Measurements from ENCODE around the gene MARK1. TPM values are rescaled to one million over a fixed set of nuclear protein-coding genes. Genes with fewer than 3 reads are reported as not detected.

The MARK1 gene
- total RNA-seq, 1 experiment from 2014 or later = not detected

DNA sequence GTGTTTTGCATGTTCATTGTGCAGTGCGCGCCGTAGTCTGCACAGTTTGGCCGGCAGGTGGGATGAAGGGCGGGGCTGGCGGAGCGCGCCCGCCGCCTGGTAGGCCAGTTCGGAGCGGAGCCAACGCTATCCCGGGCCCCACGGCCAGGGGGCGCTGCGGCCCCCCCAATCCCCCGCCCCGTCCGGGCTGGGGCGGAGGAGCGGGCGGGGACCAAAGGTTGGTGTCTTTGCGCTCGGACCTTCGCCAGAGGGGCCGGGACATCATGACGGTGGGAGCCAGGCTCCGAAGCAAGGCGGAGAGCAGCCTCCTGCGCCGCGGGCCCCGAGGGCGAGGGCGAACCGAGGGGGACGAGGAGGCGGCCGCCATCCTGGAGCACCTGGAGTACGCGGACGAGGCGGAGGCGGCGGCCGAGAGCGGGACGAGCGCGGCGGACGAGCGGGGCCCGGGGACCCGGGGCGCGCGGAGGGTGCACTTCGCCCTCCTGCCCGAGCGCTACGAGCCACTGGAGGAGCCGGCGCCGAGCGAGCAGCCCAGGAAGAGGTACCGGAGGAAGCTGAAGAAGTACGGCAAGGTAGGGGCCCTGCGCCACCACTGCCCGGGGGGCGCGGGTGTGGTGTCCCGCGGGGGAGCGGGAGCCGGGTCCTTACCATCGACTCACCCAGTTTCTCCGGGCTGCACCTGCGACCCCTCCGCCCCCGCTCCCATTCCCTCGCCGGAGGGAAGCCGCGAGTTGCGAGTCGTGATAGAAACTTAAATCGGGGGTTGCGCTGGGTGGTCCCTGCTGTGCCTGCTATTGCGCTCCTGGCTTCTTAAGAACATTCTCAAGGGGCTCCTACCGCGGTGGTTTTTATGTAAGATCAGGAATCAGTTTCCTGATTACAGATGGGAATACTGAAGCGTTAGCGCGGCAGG, 162.5 kb downstream of the MARK1 start, which contains the start of gene C1orf115:
C1orf115 (plus strand) TSS at position 224 of the 913 bp plus-strand sequence; CDS start at position 264, 40 bp downstream.
- no TSS peak for BruUV-seq (replicated peaks)

DNA sequence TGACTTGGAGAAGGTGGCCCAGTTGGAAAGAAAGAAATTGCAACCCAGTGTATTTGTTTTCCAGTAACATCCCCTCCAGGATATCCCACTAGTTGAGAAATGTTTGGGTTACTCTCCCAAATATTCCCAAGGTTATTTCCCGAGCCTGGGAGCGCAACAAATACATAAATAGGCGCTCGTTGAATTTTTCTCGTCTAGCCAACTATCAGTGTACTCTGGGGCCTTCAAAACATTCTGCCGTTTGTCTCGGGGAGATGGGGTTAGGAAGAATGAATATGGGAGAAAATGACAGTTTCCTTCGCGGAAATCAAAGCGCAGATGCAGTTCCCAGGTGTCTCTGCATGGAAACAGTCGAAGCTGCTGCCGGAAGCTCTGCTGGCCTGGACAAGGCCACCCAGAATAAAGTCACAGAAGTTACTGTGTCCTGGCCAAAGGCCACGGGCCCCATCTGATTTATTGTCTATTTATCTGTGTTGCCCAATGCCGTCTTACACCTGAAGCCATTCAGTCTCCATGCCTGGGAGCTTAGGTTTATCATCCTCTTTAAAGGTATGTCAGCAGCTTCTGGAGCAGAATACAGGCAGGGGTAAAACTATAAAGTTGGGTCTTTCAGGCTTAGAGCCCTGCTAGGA, 163.2 kb downstream of the MARK1 start:
- Histone ChIP-seq H3K4me3 (ENCODE audit: low read depth in 2 of 2, low read length in 2 of 2) (peak overlapping the region; percentile 50 to 55), H3K4me1 (ENCODE audit: control insufficient read depth, insufficient read depth, low read length) (no peaks in the 10 kb centered on the region; the same call in 1 of the 2 replicates), H3K27ac (ENCODE audit: low read length) (no peak overlapping the region), H3K36me3 (ENCODE audit: control insufficient read depth, insufficient read depth, low read length) (no peaks in the 10 kb centered on the region; the same call in 1 of the 2 replicates), H3K27me3 (ENCODE audit: control insufficient read depth, insufficient read depth, low read length) (no peaks in the 10 kb centered on the region; the same call in 1 of the 2 replicates), H3K9me3 (ENCODE audit: control insufficient read depth, insufficient read depth, low read depth, low read length) (no peaks in the 10 kb centered on the region)
- intact Hi-C loops (cut with micrococcal nuclease; ENCODE audit: unreplicated experiment) (loop anchor here (5.0 kb wide), 1 partner anchor 41 kb away; no protein-coding TSS in a partner anchor), in situ Hi-C loops (cut with HindIII; ENCODE audit: low pct_unique_long_range_greater_than_20kb, low sequenced_read_pairs) (no loop called here)
- ATAC-seq (no peak), DNase-seq (ENCODE audit: low read depth, low spot score) (no peak)
- TF ChIP-seq TCF7L2 (IDR thresholded peaks at IDR 0.05; ENCODE audit: low read depth, low read length) = no peak
- CTCF ChIA-PET = interaction anchor here (1.4 kb wide), 1 partner anchor 42 kb away, joined by 4 read pairs; no protein-coding TSS in a partner anchor
- POLR2A ChIA-PET = no interaction called here
- BruUV-seq (replicated peaks) = no TSS peak

More for the DNA sequence above, 162.5 kb downstream of the MARK1 start, which contains the start of gene C1orf115:
- H3K4me1 ChIP-seq (ENCODE audit: control insufficient read depth, insufficient read depth, low read length) = no peaks in the 10 kb centered on the region; the same call in 1 of the 2 replicates
- CTCF ChIA-PET = interaction anchor here (1.4 kb wide), 1 partner anchor 43 kb away, joined by 4 read pairs; no protein-coding TSS in a partner anchor
- DNase-seq (ENCODE audit: low read depth, low spot score) (peak; percentile 17), ATAC-seq (peak; percentile 97)
- H3K27ac ChIP-seq (ENCODE audit: low read length) = no peak within 1 kb of the TSS
- no peaks in the 10 kb centered on the region; the same call in 1 of the 2 replicates for H3K27me3 ChIP-seq (ENCODE audit: control insufficient read depth, insufficient read depth, low read length)
- intact Hi-C loops (cut with micrococcal nuclease; ENCODE audit: unreplicated experiment) (loop anchor here (5.0 kb wide), 1 partner anchor 42 kb away; no protein-coding TSS in a partner anchor), in situ Hi-C loops (cut with HindIII; ENCODE audit: low pct_unique_long_range_greater_than_20kb, low sequenced_read_pairs) (no loop called here)
- no peak for TF ChIP-seq SIN3A (IDR thresholded peaks at IDR 0.05; ENCODE audit: borderline replicate concordance, insufficient read depth, low read depth, low read length)
- TF ChIP-seq, protein P1, sequence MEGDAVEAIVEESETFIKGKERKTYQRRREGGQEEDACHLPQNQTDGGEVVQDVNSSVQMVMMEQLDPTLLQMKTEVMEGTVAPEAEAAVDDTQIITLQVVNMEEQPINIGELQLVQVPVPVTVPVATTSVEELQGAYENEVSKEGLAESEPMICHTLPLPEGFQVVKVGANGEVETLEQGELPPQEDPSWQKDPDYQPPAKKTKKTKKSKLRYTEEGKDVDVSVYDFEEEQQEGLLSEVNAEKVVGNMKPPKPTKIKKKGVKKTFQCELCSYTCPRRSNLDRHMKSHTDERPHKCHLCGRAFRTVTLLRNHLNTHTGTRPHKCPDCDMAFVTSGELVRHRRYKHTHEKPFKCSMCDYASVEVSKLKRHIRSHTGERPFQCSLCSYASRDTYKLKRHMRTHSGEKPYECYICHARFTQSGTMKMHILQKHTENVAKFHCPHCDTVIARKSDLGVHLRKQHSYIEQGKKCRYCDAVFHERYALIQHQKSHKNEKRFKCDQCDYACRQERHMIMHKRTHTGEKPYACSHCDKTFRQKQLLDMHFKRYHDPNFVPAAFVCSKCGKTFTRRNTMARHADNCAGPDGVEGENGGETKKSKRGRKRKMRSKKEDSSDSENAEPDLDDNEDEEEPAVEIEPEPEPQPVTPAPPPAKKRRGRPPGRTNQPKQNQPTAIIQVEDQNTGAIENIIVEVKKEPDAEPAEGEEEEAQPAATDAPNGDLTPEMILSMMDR (IDR thresholded peaks at IDR 0.05) = peak; percentile 99
- TF ChIP-seq TCF7L2 (IDR thresholded peaks at IDR 0.05; ENCODE audit: low read depth, low read length) = no peak
- no peak for TF ChIP-seq POLR2AphosphoS5 (IDR thresholded peaks at IDR 0.05; ENCODE audit: low read depth, low read length)
- TF ChIP-seq, protein P2, sequence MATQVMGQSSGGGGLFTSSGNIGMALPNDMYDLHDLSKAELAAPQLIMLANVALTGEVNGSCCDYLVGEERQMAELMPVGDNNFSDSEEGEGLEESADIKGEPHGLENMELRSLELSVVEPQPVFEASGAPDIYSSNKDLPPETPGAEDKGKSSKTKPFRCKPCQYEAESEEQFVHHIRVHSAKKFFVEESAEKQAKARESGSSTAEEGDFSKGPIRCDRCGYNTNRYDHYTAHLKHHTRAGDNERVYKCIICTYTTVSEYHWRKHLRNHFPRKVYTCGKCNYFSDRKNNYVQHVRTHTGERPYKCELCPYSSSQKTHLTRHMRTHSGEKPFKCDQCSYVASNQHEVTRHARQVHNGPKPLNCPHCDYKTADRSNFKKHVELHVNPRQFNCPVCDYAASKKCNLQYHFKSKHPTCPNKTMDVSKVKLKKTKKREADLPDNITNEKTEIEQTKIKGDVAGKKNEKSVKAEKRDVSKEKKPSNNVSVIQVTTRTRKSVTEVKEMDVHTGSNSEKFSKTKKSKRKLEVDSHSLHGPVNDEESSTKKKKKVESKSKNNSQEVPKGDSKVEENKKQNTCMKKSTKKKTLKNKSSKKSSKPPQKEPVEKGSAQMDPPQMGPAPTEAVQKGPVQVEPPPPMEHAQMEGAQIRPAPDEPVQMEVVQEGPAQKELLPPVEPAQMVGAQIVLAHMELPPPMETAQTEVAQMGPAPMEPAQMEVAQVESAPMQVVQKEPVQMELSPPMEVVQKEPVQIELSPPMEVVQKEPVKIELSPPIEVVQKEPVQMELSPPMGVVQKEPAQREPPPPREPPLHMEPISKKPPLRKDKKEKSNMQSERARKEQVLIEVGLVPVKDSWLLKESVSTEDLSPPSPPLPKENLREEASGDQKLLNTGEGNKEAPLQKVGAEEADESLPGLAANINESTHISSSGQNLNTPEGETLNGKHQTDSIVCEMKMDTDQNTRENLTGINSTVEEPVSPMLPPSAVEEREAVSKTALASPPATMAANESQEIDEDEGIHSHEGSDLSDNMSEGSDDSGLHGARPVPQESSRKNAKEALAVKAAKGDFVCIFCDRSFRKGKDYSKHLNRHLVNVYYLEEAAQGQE (IDR thresholded peaks at IDR 0.05; ENCODE audit: insufficient read depth in 1 of 2, low read depth in 2 of 2, low read length in 1 of 2) = no peak
- H3K4me3 ChIP-seq (ENCODE audit: low read depth in 2 of 2, low read length in 2 of 2) = peak within 1 kb of the TSS; percentile 50 to 55
- no peaks in the 10 kb centered on the region for H3K9me3 ChIP-seq (ENCODE audit: control insufficient read depth, insufficient read depth, low read depth, low read length)
- no peaks in the 10 kb centered on the region; the same call in 1 of the 2 replicates for H3K36me3 ChIP-seq (ENCODE audit: control insufficient read depth, insufficient read depth, low read length)
- POLR2A ChIA-PET = no interaction called here

Measured in Panc1 (cell line).